ENCODE data around the gene TAB3. TPM values are rescaled to one million over a fixed set of nuclear protein-coding genes. Genes with fewer than 3 reads are reported as not detected.

TAB3 gene
- total RNA-seq, 1 donor from 2014 or later, result 12.3 TPM

GRCh38 chrX:30791296-30792278 lies 97.5 kb downstream of the TAB3 start:
- DNase-seq (no peak), ATAC-seq (ENCODE audit: poor library complexity) (no peak)
- intact Hi-C loops (cut with DNase I), result no loop called here

GRCh38 chrX:30787012-30787411 lies 102.0 kb downstream of the TAB3 start:
- ATAC-seq (ENCODE audit: poor library complexity) (no peak), DNase-seq (no peak)
- intact Hi-C loops (cut with DNase I), result no loop called here

- DNase-seq, result no peak
- no peak for ATAC-seq (ENCODE audit: poor library complexity)
- intact Hi-C loops (cut with DNase I), result no loop called here
Measured at GRCh38 chrX:30786374-30786773, 102.7 kb downstream of the TAB3 start.

GRCh38 chrX:30781711-30782444 lies 107.2 kb downstream of the TAB3 start:
- ATAC-seq (ENCODE audit: poor library complexity) (no peak), DNase-seq (no peak)
- intact Hi-C loops (cut with DNase I), result no loop called here

GRCh38 chrX:30779453-30780030 lies 109.5 kb downstream of the TAB3 start:
- intact Hi-C loops (cut with DNase I), result no loop called here
- no peak for DNase-seq
- no peak for ATAC-seq (ENCODE audit: poor library complexity)

- ATAC-seq (ENCODE audit: poor library complexity), result no peak
- intact Hi-C loops (cut with DNase I), result no loop called here
- no peak for DNase-seq
Measured at GRCh38 chrX:30777575-30777974, 111.5 kb downstream of the TAB3 start.

Other genes starting within 250 kb of the TAB3 start
- gene GK, start 235.8 kb downstream of the TAB3 start, total RNA-seq, result 9.1 TPM
- gene FTHL17, start 182.8 kb upstream of the TAB3 start, total RNA-seq, result not detected

Data from Right ventricle myocardium superior (tissue), 1 donor.